ENCODE results near the gene PITPNC1. TPM values are rescaled to one million over a fixed set of nuclear protein-coding genes. Genes with fewer than 3 reads are reported as not detected.

PITPNC1 gene
- total RNA-seq, 1 donor from 2014 or later: 40.3 TPM

GRCh38 chr17:67619555-67619954 lies 242.5 kb downstream of the PITPNC1 start:
- Mint-ChIP-seq H3K4me1 (ENCODE audit: low read depth, unreplicated experiment) (peaks cover 31% of the 10 kb centered on the region), H3K27me3 (ENCODE audit: unreplicated experiment) (peaks cover 9% of the 10 kb centered on the region), H3K27ac (ENCODE audit: unreplicated experiment) (no peak overlapping the region), H3K4me3 (ENCODE audit: unreplicated experiment) (no peak overlapping the region), H3K9me3 (ENCODE audit: unreplicated experiment) (peaks cover 12% of the 10 kb centered on the region), H3K36me3 (ENCODE audit: unreplicated experiment) (no peaks in the 10 kb centered on the region)
- TF ChIP-seq CTCF (IDR thresholded peaks at IDR 0.05; ENCODE audit: partially characterized antibody, unreplicated experiment): no peak
- DNase-seq: no peak

GRCh38 chr17:67620088-67620487 lies 243.0 kb downstream of the PITPNC1 start:
- no peak overlapping the region for H3K27ac Mint-ChIP-seq (ENCODE audit: unreplicated experiment)
- H3K4me1 Mint-ChIP-seq (ENCODE audit: low read depth, unreplicated experiment): peaks cover 30% of the 10 kb centered on the region
- no peaks in the 10 kb centered on the region for H3K36me3 Mint-ChIP-seq (ENCODE audit: unreplicated experiment)
- peaks cover 9% of the 10 kb centered on the region for H3K27me3 Mint-ChIP-seq (ENCODE audit: unreplicated experiment)
- H3K4me3 Mint-ChIP-seq (ENCODE audit: unreplicated experiment): no peak overlapping the region
- no peak for DNase-seq
- H3K9me3 Mint-ChIP-seq (ENCODE audit: unreplicated experiment): peaks cover 9% of the 10 kb centered on the region
- TF ChIP-seq CTCF (IDR thresholded peaks at IDR 0.05; ENCODE audit: partially characterized antibody, unreplicated experiment): no peak

DNA sequence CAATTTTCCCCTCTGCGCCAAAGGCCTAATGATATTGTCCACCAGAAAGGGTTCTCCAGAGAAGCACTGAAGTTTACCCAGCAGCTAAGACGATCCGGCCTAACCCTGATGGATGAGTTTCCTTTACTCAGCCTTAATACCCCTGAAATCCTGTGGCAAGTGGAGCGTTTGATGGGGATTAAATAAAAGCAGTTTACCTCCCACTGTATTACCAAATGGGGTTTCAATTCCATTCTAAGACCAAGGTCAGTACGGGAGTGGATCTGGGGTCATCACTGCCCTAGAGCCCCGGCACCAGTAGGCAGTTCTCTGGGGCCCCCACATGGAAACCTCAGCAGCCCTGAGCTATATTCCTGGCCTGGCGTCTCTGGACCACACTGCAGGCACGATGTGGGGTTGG lies 243.6 kb downstream of the PITPNC1 start:
- Mint-ChIP-seq H3K4me1 (ENCODE audit: low read depth, unreplicated experiment) (peaks cover 28% of the 10 kb centered on the region), H3K9me3 (ENCODE audit: unreplicated experiment) (peaks cover 4% of the 10 kb centered on the region), H3K36me3 (ENCODE audit: unreplicated experiment) (no peaks in the 10 kb centered on the region), H3K27me3 (ENCODE audit: unreplicated experiment) (peaks cover 6% of the 10 kb centered on the region), H3K27ac (ENCODE audit: unreplicated experiment) (no peak overlapping the region), H3K4me3 (ENCODE audit: unreplicated experiment) (no peak overlapping the region)
- no peak for TF ChIP-seq CTCF (IDR thresholded peaks at IDR 0.05; ENCODE audit: partially characterized antibody, unreplicated experiment)
- DNase-seq: no peak

- Mint-ChIP-seq H3K27me3 (ENCODE audit: unreplicated experiment) (peaks cover 2% of the 10 kb centered on the region), H3K4me3 (ENCODE audit: unreplicated experiment) (no peak overlapping the region), H3K9me3 (ENCODE audit: unreplicated experiment) (peaks cover 4% of the 10 kb centered on the region), H3K4me1 (ENCODE audit: low read depth, unreplicated experiment) (peaks cover 13% of the 10 kb centered on the region), H3K36me3 (ENCODE audit: unreplicated experiment) (no peaks in the 10 kb centered on the region), H3K27ac (ENCODE audit: unreplicated experiment) (no peak overlapping the region)
- TF ChIP-seq CTCF (IDR thresholded peaks at IDR 0.05; ENCODE audit: partially characterized antibody, unreplicated experiment): no peak
- DNase-seq: no peak
Measured at GRCh38 chr17:67623767-67624166, 246.7 kb downstream of the PITPNC1 start.

DNA sequence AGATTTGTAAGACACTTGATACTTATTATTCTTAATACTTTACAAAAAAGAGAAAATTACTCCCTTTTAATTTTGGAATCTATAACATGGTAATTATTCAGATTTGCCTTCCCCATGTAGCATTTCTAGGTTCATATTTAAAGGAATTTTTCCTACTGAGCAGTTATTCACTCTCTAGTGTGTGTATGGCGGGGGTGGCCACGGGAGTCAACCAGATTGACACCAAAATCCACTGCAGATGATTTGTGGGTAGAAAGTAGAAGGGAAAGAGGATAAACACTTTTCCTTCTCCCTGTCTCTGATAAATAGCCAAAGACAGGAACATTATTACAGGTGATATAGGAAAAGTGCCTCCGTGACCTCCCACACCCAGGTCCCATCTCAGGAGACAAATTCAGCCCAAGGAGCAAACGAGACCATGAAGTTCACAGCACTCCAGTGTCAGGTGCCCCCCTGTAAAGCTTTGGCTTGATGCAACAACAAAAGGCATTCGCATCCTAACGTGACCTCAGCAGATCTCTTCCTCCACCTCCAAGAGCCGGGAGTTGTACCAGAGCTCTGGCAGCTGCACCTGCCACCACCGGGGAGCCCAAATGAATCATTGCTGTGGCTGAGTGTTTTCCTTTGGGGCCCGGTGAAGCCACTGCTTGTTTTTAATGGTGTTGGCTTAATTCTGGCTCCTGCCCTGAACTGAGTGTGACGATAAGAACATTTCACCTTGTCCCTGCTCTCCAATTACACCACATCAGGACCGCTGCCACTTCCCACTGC lies 248.0 kb downstream of the PITPNC1 start:
- DNase-seq: no peak
- H3K4me1 Mint-ChIP-seq (ENCODE audit: low read depth, unreplicated experiment): peaks cover 4% of the 10 kb centered on the region
- H3K9me3 Mint-ChIP-seq (ENCODE audit: unreplicated experiment): peaks cover 6% of the 10 kb centered on the region
- no peaks in the 10 kb centered on the region for H3K36me3 Mint-ChIP-seq (ENCODE audit: unreplicated experiment)
- H3K4me3 Mint-ChIP-seq (ENCODE audit: unreplicated experiment): peak overlapping the region; percentile 22
- TF ChIP-seq CTCF (IDR thresholded peaks at IDR 0.05; ENCODE audit: partially characterized antibody, unreplicated experiment): no peak
- H3K27ac Mint-ChIP-seq (ENCODE audit: unreplicated experiment): no peak overlapping the region
- H3K27me3 Mint-ChIP-seq (ENCODE audit: unreplicated experiment): no peaks in the 10 kb centered on the region
